IMR-90 (cell line): ENCODE results near the gene OVCA2. TPM values are rescaled to one million over a fixed set of nuclear protein-coding genes. Genes with fewer than 3 reads are reported as not detected.

ENCODE experiments used
- ATAC-seq: fragments of 200-7000 bp; cut with Tn5 transposase; 2 replicates; pipeline ENCODE4 v1.9.1; 2020; ENCODE audit warnings: low read depth, mild to moderate bottlenecking, moderate library complexity
- BruUV-seq: library from RNA; stranded (reverse); fragments of 400-500 nt; replicated peaks from 2 replicates; lab custom pipeline; 2021; lab: Mats Ljungman, UMichigan
- CTCF ChIA-PET: fragments of 300-600 bp; formaldehyde crosslinking; extraction: SDS; loops from one replicate; lab custom pipeline; 2021; ENCODE audit warnings: antibody characterized with exemption; lab: Yijun Ruan, JAX
- POLR2A ChIA-PET: fragments of 300-600 bp; sonication (Branson Sonifier 250); formaldehyde crosslinking; loops from one replicate; lab custom pipeline; 2022; ENCODE audit warnings: antibody characterized with exemption; ENCODE audit not compliant: unreplicated experiment; lab: Charles Lee
- DNase-seq: peaks from one replicate; pipeline ENCODE4 v3.0.0; 2013
- H2AFZ ChIP-seq: replicated peaks from 2 replicates; pipeline ENCODE3; 2013; ENCODE audit warnings: low read length, mild to moderate bottlenecking; ENCODE audit not compliant: poor library complexity
- H2AK5ac ChIP-seq: 2 replicates; pipeline ENCODE4 v1.6.1; 2013; ENCODE audit warnings: low read depth, low read length, inconsistent platforms
- H2AK9ac ChIP-seq: replicated peaks from 2 replicates; pipeline ENCODE3; 2013; ENCODE audit warnings: mild to moderate bottlenecking, low read depth, low read length, moderate library complexity; ENCODE audit not compliant: poor library complexity
- H2BK120ac ChIP-seq: 2 replicates; pipeline ENCODE4 v1.6.1; 2013; ENCODE audit warnings: low read depth, low read length, inconsistent platforms
- H2BK15ac ChIP-seq: 3 replicates; pipeline ENCODE4 v1.6.1; 2013; ENCODE audit warnings: low read depth, low read length, inconsistent platforms
- H2BK20ac ChIP-seq: 2 replicates; pipeline ENCODE4 v1.6.1; 2013; ENCODE audit warnings: low read depth, mild to moderate bottlenecking, inconsistent platforms, low read length, moderate library complexity
- H2BK5ac ChIP-seq: 2 replicates; pipeline ENCODE4 v1.6.1; 2013; ENCODE audit warnings: mild to moderate bottlenecking, low read depth, low read length, inconsistent platforms; ENCODE audit not compliant: poor library complexity, severe bottlenecking
- H3K14ac ChIP-seq: replicated peaks from 2 replicates; pipeline ENCODE4 v1.6.1; 2013; ENCODE audit warnings: low read depth, low read length, inconsistent platforms
- H3K18ac ChIP-seq: 2 replicates; pipeline ENCODE4 v1.6.1; 2013; ENCODE audit warnings: low read depth, low read length, control low read depth
- H3K23ac ChIP-seq: 2 replicates; pipeline ENCODE4 v1.6.1; 2013; ENCODE audit warnings: low read depth, low read length, inconsistent platforms
- H3K27ac ChIP-seq: 2 replicates; pipeline ENCODE4 v1.5.1; 2013; ENCODE audit warnings: mild to moderate bottlenecking, control low read depth, low read length; ENCODE audit not compliant: insufficient read depth
- H3K27me3 ChIP-seq: 2 replicates; pipeline ENCODE4 v1.6.1; 2013; ENCODE audit warnings: low read length; ENCODE audit not compliant: control insufficient read depth, insufficient read depth
- H3K36me3 ChIP-seq: 2 replicates; pipeline ENCODE4 v1.6.1; 2013; ENCODE audit warnings: low read length, mixed read lengths; ENCODE audit not compliant: control insufficient read depth, insufficient read depth
- H3K4ac ChIP-seq: 2 replicates; pipeline ENCODE4 v1.6.1; 2013; ENCODE audit warnings: low read depth, low read length, inconsistent platforms
- H3K4me1 ChIP-seq: 2 replicates; pipeline ENCODE4 v1.6.1; 2013; ENCODE audit warnings: low read length, mixed read lengths; ENCODE audit not compliant: control insufficient read depth, insufficient read depth
- H3K4me2 ChIP-seq: 2 replicates; pipeline ENCODE4 v1.6.1; 2013; ENCODE audit warnings: low read depth, mild to moderate bottlenecking, control low read depth, low read length, moderate library complexity
- H3K4me3 ChIP-seq: 2 replicates; pipeline ENCODE4 v1.5.1; 2013; ENCODE audit warnings: low read depth, mild to moderate bottlenecking, control low read depth, low read length, moderate library complexity; ENCODE audit not compliant: insufficient read depth
- H3K56ac ChIP-seq: 2 replicates; pipeline ENCODE4 v1.6.1; 2013; ENCODE audit warnings: low read length, inconsistent platforms; ENCODE audit not compliant: insufficient read depth; ENCODE audit errors: extremely low read depth
- H3K79me1 ChIP-seq, 2 experiments: 2 replicates each; pipeline ENCODE4 v1.6.1; 2013; ENCODE audit warnings: low read length in 2 of 2, inconsistent platforms in 1 of 2, low read depth in 1 of 2
- H3K9ac ChIP-seq: 2 replicates; pipeline ENCODE4 v1.6.1; 2013; ENCODE audit warnings: low read depth, low read length, control low read depth
- H3K9me1 ChIP-seq: 2 replicates; pipeline ENCODE4 v1.6.1; 2013; ENCODE audit warnings: low read length, inconsistent platforms; ENCODE audit not compliant: insufficient read depth
- H3K9me3 ChIP-seq: 2 replicates; pipeline ENCODE4 v1.6.1; 2013; ENCODE audit warnings: low read length; ENCODE audit not compliant: control insufficient read depth, insufficient read depth
- H4K20me1 ChIP-seq: 2 replicates; pipeline ENCODE4 v1.6.1; 2013; ENCODE audit warnings: low read length, inconsistent platforms; ENCODE audit not compliant: insufficient read depth
- H4K5ac ChIP-seq: 2 replicates; pipeline ENCODE4 v1.6.1; 2013; ENCODE audit warnings: mild to moderate bottlenecking, low read depth, low read length, control low read depth
- H4K8ac ChIP-seq, 2 experiments: 2 replicates each; pipeline ENCODE4 v1.6.1; 2013; ENCODE audit warnings: low read depth in 2 of 2, low read length in 2 of 2, control low read depth in 1 of 2, inconsistent platforms in 1 of 2
- H4K91ac ChIP-seq: 2 replicates; pipeline ENCODE4 v1.6.1; 2013; ENCODE audit warnings: low read depth, low read length, inconsistent platforms; ENCODE audit not compliant: insufficient read depth
- CEBPB ChIP-seq: IDR thresholded peaks from 2 replicates; pipeline ENCODE4 v1.6.1; 2012; ENCODE audit warnings: low read depth, low read length, improper control_type of control experiment
- CTCF ChIP-seq: conservative IDR thresholded peaks from 2 replicates; pipeline ENCODE4 v1.5.1; 2012; ENCODE audit warnings: mild to moderate bottlenecking, low read depth, low read length, improper control_type of control experiment
- MAZ ChIP-seq: IDR thresholded peaks from 2 replicates; pipeline ENCODE4 v1.6.1; 2012; ENCODE audit warnings: low read depth, mild to moderate bottlenecking, low read length, improper control_type of control experiment, moderate library complexity, borderline replicate concordance
- WGBS, 2 experiments: methylation state at CpG; one replicate each; pipeline versions ENCODE4 v1.1.5 to v1.1.7; 2013; ENCODE audit warnings: missing lambda C conversion rate in 2 of 2; ENCODE audit not compliant: insufficient read length in 1 of 2; ENCODE audit errors: extremely low coverage in 2 of 2; 5-methylcytosine and 5-hydroxymethylcytosine counted together
- dilution Hi-C: fragments of 300-500 bp; cut with HindIII; formaldehyde crosslinking; loops from one replicate; pipeline ENCODE4 v1.14.3; 2018; ENCODE audit warnings: low sequenced_read_pairs; ENCODE audit not compliant: unreplicated experiment
- in situ Hi-C: fragments of 300-500 bp; cut with MboI; formaldehyde crosslinking; loops from 3 replicates; pipeline ENCODE4 v1.14.3; 2019; ENCODE audit warnings: low sequenced_read_pairs, inconsistent platforms, mixed read lengths
- intact Hi-C: fragments of 100-400 bp; cut with micrococcal nuclease; formaldehyde crosslinking; loops from 2 replicates; pipeline ENCODE4 v1.10.0; 2022
- polyA plus RNA-seq, 3 experiments: library from polyadenylated mRNA; depleted of rRNA; stranded (reverse); fragments of >200 nt; gene quantifications; 2 replicates each; pipeline ENCODE4 v1.2.3, GENCODE V29; 2012; ENCODE audit warnings: low replicate concordance in 1 of 3
- total RNA-seq: library from RNA; depleted of rRNA; stranded (reverse); fragments of >200 nt; gene quantifications from 2 replicates; pipeline ENCODE4 v1.2.3, GENCODE V29; 2012

OVCA2 gene
- total and polyA plus RNA-seq, 2 of the 4 experiments (the other 2 are of a cell fraction) = 38.7 to 46.9 TPM

- Histone ChIP-seq H3K79me1 (peaks cover 0 to 14% of the 10 kb centered on the region in 2 experiments; a peak in 2 of 4 replicates), H2BK120ac (0 out of 2 replicates have a peak overlapping the region, but pooled peaks have one; percentile 15), H2BK15ac (no peak overlapping the region), H3K14ac (no peak overlapping the region), H4K8ac (no peak overlapping the region), H3K27ac (no peak overlapping the region), H3K4me3 (no peak overlapping the region), H4K5ac (no peak overlapping the region), H3K23ac (0 out of 2 replicates have a peak overlapping the region, but pooled peaks have one; percentile 4), H3K27me3 (no peaks in the 10 kb centered on the region), H2AK5ac (peak overlapping the region; percentile 24; the same call in 1 of the 2 replicates), H3K56ac (no peak overlapping the region), H3K18ac (no peak overlapping the region), H3K4ac (no peak overlapping the region), H2BK20ac (no peak overlapping the region), H2AK9ac (no peak overlapping the region), H4K91ac (no peak overlapping the region), H2BK5ac (no peak overlapping the region), H3K36me3 (peaks cover 4% of the 10 kb centered on the region), H2AFZ (peak overlapping the region; percentile 51), H3K9me1 (no peaks in the 10 kb centered on the region), H3K9me3 (no peaks in the 10 kb centered on the region), H3K4me2 (no peak overlapping the region), H3K9ac (no peak overlapping the region), H3K4me1 (peaks cover 11% of the 10 kb centered on the region), H4K20me1 (peaks cover 20% of the 10 kb centered on the region)
- 75% methylated on average over 2 of the region's 14 CpGs; no CpG with 5 or more reads in 1 of the 2 experiments for WGBS, 2 experiments
- no TSS peak for BruUV-seq
- in situ Hi-C loops (no loop called here), dilution Hi-C loops (no loop called here), intact Hi-C loops (loop anchor here (5.0 kb wide), 2 partner anchors 285 to 300 kb away; partner anchors contain the start of genes SGSM2 and TSR1)
- TF ChIP-seq CEBPB (no peak), CTCF (no peak), MAZ (no peak)
- POLR2A ChIA-PET = no interaction called here
- no peak for DNase-seq
- ATAC-seq = no peak
- CTCF ChIA-PET = no interaction called here
These were observed 10.2 kb downstream of the OVCA2 start for GRCh38 chr17:2051933-2052559.
